ENCODE measurements around the gene OR2M2.

The OR2M2 gene

GRCh38 chr1:248174521-248174920 lies at the start of gene OR2M2:
OR2M2 (plus strand) TSS chr1:248174821; CDS start chr1:248179986, 5,165 bp downstream.
- no peak for TF ChIP-seq CTCF (conservative IDR thresholded peaks at IDR 0.05; ENCODE audit: low read depth, low read length)
- DNase-seq (ENCODE audit: low read depth), result no peak
- H3K4me3 ChIP-seq (ENCODE audit: low read depth, low read length), result no peak within 1 kb of the TSS

DNA sequence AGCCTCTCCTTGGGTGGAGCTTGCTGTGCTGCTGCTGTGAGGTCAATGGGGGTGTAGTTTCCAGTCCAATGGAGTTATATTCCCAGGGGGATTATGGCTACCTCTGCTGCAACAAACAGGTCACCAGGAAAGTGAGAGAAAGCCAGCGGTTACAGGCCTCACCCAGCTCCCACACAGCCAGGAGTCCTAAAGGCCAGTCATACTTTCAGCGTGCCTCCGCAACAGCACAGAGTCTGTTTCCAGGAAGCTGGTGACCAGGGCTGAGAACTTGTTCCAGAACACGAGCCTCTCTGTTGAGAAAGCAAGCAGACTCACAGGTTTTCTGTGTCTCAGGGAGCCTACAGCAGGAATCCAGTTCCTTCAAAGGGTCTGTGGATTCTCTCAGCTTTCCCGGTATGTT lies 47.0 kb upstream of the OR2M2 start:
- no peak for TF ChIP-seq CTCF (conservative IDR thresholded peaks at IDR 0.05; ENCODE audit: low read depth, low read length)
- DNase-seq (ENCODE audit: low read depth), result no peak
- H3K4me3 ChIP-seq (ENCODE audit: low read depth, low read length), result no peak overlapping the region

DNA sequence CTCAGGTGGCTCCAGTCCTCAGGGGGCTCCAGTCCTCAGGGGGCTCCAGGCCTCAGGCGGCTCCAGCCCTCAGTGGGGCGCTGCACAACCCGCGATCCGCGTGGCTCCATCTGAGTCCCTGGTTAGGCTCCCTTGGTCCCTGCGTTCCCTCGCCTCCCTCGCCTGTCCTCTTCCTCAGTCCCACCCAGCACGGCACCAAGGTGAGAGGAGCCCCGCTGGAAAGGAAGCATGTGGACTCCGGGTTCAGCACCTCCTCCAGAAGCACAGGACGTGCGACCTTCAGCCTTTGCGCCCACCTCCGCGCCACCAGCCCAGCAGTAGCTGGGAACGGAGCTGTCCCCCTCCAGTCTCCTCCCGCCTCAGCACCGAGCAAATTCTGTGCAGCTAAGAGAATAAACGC lies 37.8 kb upstream of the OR2M2 start:
- no peak for TF ChIP-seq CTCF (conservative IDR thresholded peaks at IDR 0.05; ENCODE audit: low read depth, low read length)

GRCh38 chr1:248140846-248141245 lies 33.8 kb upstream of the OR2M2 start:
- no peak for TF ChIP-seq CTCF (conservative IDR thresholded peaks at IDR 0.05; ENCODE audit: low read depth, low read length)
- H3K4me3 ChIP-seq (ENCODE audit: low read depth, low read length), result no peak overlapping the region
- DNase-seq (ENCODE audit: low read depth), result no peak

More for the DNA sequence above, 37.8 kb upstream of the OR2M2 start:
- no peak for DNase-seq (ENCODE audit: low read depth)
- H3K4me3 ChIP-seq (ENCODE audit: low read depth, low read length), result no peak overlapping the region

GRCh38 chr1:248143311-248143710 lies 31.3 kb upstream of the OR2M2 start:
- no peak for TF ChIP-seq CTCF (conservative IDR thresholded peaks at IDR 0.05; ENCODE audit: low read depth, low read length)
- DNase-seq (ENCODE audit: low read depth), result no peak
- no peak overlapping the region for H3K4me3 ChIP-seq (ENCODE audit: low read depth, low read length)

GRCh38 chr1:248144513-248145198 lies 30.0 kb upstream of the OR2M2 start, which contains the start of gene OR2M5:
OR2M5 (plus strand) TSS chr1:248145148; CDS start chr1:248145148, 0 bp downstream.
- TF ChIP-seq CTCF (conservative IDR thresholded peaks at IDR 0.05; ENCODE audit: low read depth, low read length), result no peak
- DNase-seq (ENCODE audit: low read depth), result no peak
- H3K4me3 ChIP-seq (ENCODE audit: low read depth, low read length), result no peak within 1 kb of the TSS

Measured in choroid plexus epithelial cell (primary cell).